HepG2 (cell line): Measurements from ENCODE around the gene NELFCD. TPM values are rescaled to one million over a fixed set of nuclear protein-coding genes. Genes with fewer than 3 reads are reported as not detected.

ENCODE experiments used
- AHR ChIP-seq: IDR thresholded peaks from 2 replicates; pipeline ENCODE4 v1.6.1; 2018; ENCODE audit warnings: missing genetic modification reagents, missing compliant biosample characterization
- ARNT2 ChIP-seq: sonication (generic); formaldehyde crosslinking; IDR thresholded peaks from 2 replicates; pipeline ENCODE4 v1.8.0; 2022; ENCODE audit warnings: mild to moderate bottlenecking, low read depth, missing genetic modification reagents, moderate library complexity
- CEBPG ChIP-seq: IDR thresholded peaks from 2 replicates; pipeline ENCODE4 v1.6.1; 2016
- CERS6 ChIP-seq: sonication (generic); formaldehyde crosslinking; IDR thresholded peaks from 2 replicates; pipeline ENCODE4 v1.5.0; 2020; ENCODE audit warnings: missing genetic modification reagents
- FOXA3 ChIP-seq: IDR thresholded peaks from 2 replicates; pipeline ENCODE4 v1.6.1; 2016; ENCODE audit warnings: missing genetic modification reagents, missing compliant biosample characterization
- HMGXB4 ChIP-seq, 2 experiments: sonication (generic) in 1 of 2; formaldehyde crosslinking in 1 of 2; IDR thresholded peaks; 2 replicates each; pipeline versions ENCODE4 v1.4.0 to v1.6.1; 2018 to 2020; ENCODE audit warnings: missing genetic modification reagents in 2 of 2, borderline replicate concordance in 1 of 2, low read depth in 1 of 2, mild to moderate bottlenecking in 1 of 2, missing biosample characterization in 1 of 2
- MEIS2 ChIP-seq: sonication (generic); formaldehyde crosslinking; IDR thresholded peaks from 2 replicates; pipeline ENCODE4 v1.9.0; 2021; ENCODE audit warnings: mild to moderate bottlenecking, missing genetic modification reagents
- MZF1 ChIP-seq: sonication (generic); formaldehyde crosslinking; IDR thresholded peaks from 2 replicates; pipeline ENCODE4 v1.8.1; 2023; ENCODE audit warnings: mild to moderate bottlenecking, missing genetic modification reagents, borderline replicate concordance
- RFXAP ChIP-seq: sonication (generic); formaldehyde crosslinking; IDR thresholded peaks from 2 replicates; pipeline ENCODE4 v1.4.0; 2020; ENCODE audit warnings: missing genetic modification reagents, borderline replicate concordance
- ZBTB42 ChIP-seq: sonication (generic); formaldehyde crosslinking; IDR thresholded peaks from 2 replicates; pipeline ENCODE4 v1.5.0; 2020; ENCODE audit warnings: mild to moderate bottlenecking, missing genetic modification reagents
- ZBTB8A ChIP-seq: sonication (generic); formaldehyde crosslinking; IDR thresholded peaks from 2 replicates; pipeline ENCODE4 v1.4.0; 2020; ENCODE audit warnings: mild to moderate bottlenecking, low read depth, missing genetic modification reagents, borderline replicate concordance
- ZFYVE20 ChIP-seq: sonication (generic); formaldehyde crosslinking; IDR thresholded peaks from 2 replicates; pipeline ENCODE4 v1.8.0; 2023; ENCODE audit warnings: low read depth, mild to moderate bottlenecking, moderate library complexity, missing genetic modification reagents, borderline replicate concordance
- ZNF496 ChIP-seq: sonication (generic); formaldehyde crosslinking; IDR thresholded peaks from 2 replicates; pipeline ENCODE4 v1.8.1; 2023; ENCODE audit warnings: mild to moderate bottlenecking, moderate library complexity, missing genetic modification reagents; ENCODE audit not compliant: insufficient replicate concordance
- ZNF749 ChIP-seq: sonication (generic); formaldehyde crosslinking; IDR thresholded peaks from 2 replicates; pipeline ENCODE4 v1.8.0; 2022; ENCODE audit warnings: mild to moderate bottlenecking, missing genetic modification reagents, moderate library complexity, borderline replicate concordance
- ZUFSP ChIP-seq: sonication (generic); formaldehyde crosslinking; IDR thresholded peaks from 2 replicates; pipeline ENCODE4 v1.9.0; 2021; ENCODE audit warnings: missing genetic modification reagents, mild to moderate bottlenecking, borderline replicate concordance
- polyA plus RNA-seq, 8 experiments: library from polyadenylated mRNA; depleted of rRNA in 3 of 8; stranded (reverse) in 7 of 8; unstranded in 1 of 8; fragments of >200 nt; fragmentation: Illumina TruSeq in 4 of 8; extraction: Trizol in 4 of 8; gene quantifications; 2 replicates each; pipeline versions ENCODE4 v1.2.1 to v1.2.3, GENCODE V29; 2011 to 2016; ENCODE audit warnings: low read depth in 4 of 8, missing spikeins in 1 of 8, mixed read lengths in 1 of 8; ENCODE audit not compliant: insufficient read depth in 1 of 8
- total RNA-seq, 5 experiments: library from RNA; depleted of rRNA; stranded (reverse); fragments of >200 nt; fragmentation: Illumina TruSeq; extraction: Trizol; gene quantifications; 2 replicates each; pipeline ENCODE4 v1.2.3, GENCODE V29; 2016; ENCODE audit warnings: low read depth in 1 of 5

Gene NELFCD
- total and polyA plus RNA-seq, 2 of the 13 experiments (the other 11 are each of a cell fraction or from before 2014, with no cell fraction given) = 159 to 203 TPM

- TF ChIP-seq ZNF496 (CRISPR knock-in tag) (no peak), ZBTB42 (CRISPR knock-in tag) (no peak), ARNT2 (CRISPR knock-in tag) (no peak), MEIS2 (CRISPR knock-in tag) (0 out of 2 replicates have a peak, but pooled peaks have one; percentile 52), CERS6 (CRISPR knock-in tag) (0 out of 2 replicates have a peak, but pooled peaks have one; percentile 80), ZFYVE20 (CRISPR knock-in tag) (0 out of 2 replicates have a peak, but pooled peaks have one; percentile 56), FOXA3 (CRISPR knock-in tag) (peak; percentile 44; the same call in 1 of the 2 replicates), ZUFSP (no peak), ZNF749 (CRISPR knock-in tag) (no peak), HMGXB4 (CRISPR knock-in tag; IDR thresholded peaks at IDR 0.05; ENCODE audit: borderline replicate concordance in 1 of 2, low read depth in 1 of 2) (peak in 1 of 2 experiments; percentile 50; a peak in 1 of 4 replicates), ZBTB8A (no peak), RFXAP (CRISPR knock-in tag) (peak; percentile 82; the same call in 1 of the 2 replicates), CEBPG (CRISPR knock-in tag) (peak; percentile 22; the same call in 1 of the 2 replicates), MZF1 (CRISPR knock-in tag) (no peak), AHR (0 out of 2 replicates have a peak, but pooled peaks have one; percentile 41)
Measured at GRCh38 chr20:58980711-58981627, at the start of gene NELFCD (continued).
